ENCODE results near the gene SLC4A4.

SLC4A4 gene

GRCh38 chr4:71474731-71475130 lies 135.9 kb downstream of the SLC4A4 start:
- DNase-seq = no peak

GRCh38 chr4:71476240-71476639 lies 137.4 kb downstream of the SLC4A4 start:
- no peak for DNase-seq

GRCh38 chr4:71486550-71487343 lies 147.9 kb downstream of the SLC4A4 start:
- DNase-seq = no peak

GRCh38 chr4:71487344-71487920 lies 148.6 kb downstream of the SLC4A4 start:
- no peak for DNase-seq

- DNase-seq = no peak
Observed at GRCh38 chr4:71494539-71494938, 155.7 kb downstream of the SLC4A4 start.

GRCh38 chr4:71495454-71495853 lies 156.6 kb downstream of the SLC4A4 start:
- DNase-seq = no peak

- no peak for DNase-seq
Observed at GRCh38 chr4:71497078-71497477, 158.3 kb downstream of the SLC4A4 start.

GRCh38 chr4:71498002-71498401 lies 159.2 kb downstream of the SLC4A4 start:
- no peak for DNase-seq

GRCh38 chr4:71498625-71499024 lies 159.8 kb downstream of the SLC4A4 start:
- DNase-seq = no peak

GRCh38 chr4:71501992-71502391 lies 163.2 kb downstream of the SLC4A4 start:
- DNase-seq = no peak

- no peak for DNase-seq
Observed at GRCh38 chr4:71518283-71518989, 179.6 kb downstream of the SLC4A4 start.

GRCh38 chr4:71520308-71520707 lies 181.5 kb downstream of the SLC4A4 start:
- DNase-seq = no peak

GRCh38 chr4:71520850-71521249 lies 182.0 kb downstream of the SLC4A4 start:
- DNase-seq = no peak

- no peak for DNase-seq
Observed at GRCh38 chr4:71524756-71525155, 185.9 kb downstream of the SLC4A4 start.

- DNase-seq = no peak
Observed at GRCh38 chr4:71526637-71527406, 188.0 kb downstream of the SLC4A4 start.

- no peak for DNase-seq
Observed at GRCh38 chr4:71532407-71532806, 193.6 kb downstream of the SLC4A4 start.

- DNase-seq = no peak
Observed at GRCh38 chr4:71533121-71533520, 194.3 kb downstream of the SLC4A4 start.

- no peak for DNase-seq
Observed at GRCh38 chr4:71537551-71538065, 198.8 kb downstream of the SLC4A4 start.

- DNase-seq = no peak
Observed at GRCh38 chr4:71538528-71538927, 199.7 kb downstream of the SLC4A4 start.

- DNase-seq = no peak
Observed at GRCh38 chr4:71540749-71541269, 202.0 kb downstream of the SLC4A4 start.

GRCh38 chr4:71541541-71541940 lies 202.7 kb downstream of the SLC4A4 start:
- no peak for DNase-seq

- DNase-seq = no peak
Observed at GRCh38 chr4:71545168-71545567, 206.3 kb downstream of the SLC4A4 start.
